ENCODE results near the gene TMEM30B.

TMEM30B gene

DNA sequence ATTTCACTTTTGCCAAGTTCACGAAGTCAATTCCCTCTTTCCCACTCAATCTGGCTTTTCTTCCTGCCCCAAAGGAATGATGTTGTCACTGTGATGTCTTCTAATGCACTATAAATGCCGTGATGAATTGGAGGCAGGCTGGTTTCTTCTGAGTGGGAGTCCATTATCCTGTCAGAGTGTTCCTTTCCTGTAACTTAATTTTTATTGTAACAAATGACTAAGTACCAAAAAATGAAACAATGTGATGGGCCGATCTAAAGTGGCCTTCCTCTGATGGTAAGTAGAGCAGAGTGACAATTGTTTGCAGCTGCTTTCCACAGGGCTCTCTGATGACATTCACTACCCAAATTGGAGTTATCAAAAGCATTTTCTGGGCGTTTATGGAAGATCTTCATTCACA, 22.2 kb downstream of the TMEM30B start:
- Histone ChIP-seq H3K27ac (peak overlapping the region in 1 of 2 donors; percentile 21), H3K4me3 (no peak overlapping the region)
- TF ChIP-seq, protein P1, sequence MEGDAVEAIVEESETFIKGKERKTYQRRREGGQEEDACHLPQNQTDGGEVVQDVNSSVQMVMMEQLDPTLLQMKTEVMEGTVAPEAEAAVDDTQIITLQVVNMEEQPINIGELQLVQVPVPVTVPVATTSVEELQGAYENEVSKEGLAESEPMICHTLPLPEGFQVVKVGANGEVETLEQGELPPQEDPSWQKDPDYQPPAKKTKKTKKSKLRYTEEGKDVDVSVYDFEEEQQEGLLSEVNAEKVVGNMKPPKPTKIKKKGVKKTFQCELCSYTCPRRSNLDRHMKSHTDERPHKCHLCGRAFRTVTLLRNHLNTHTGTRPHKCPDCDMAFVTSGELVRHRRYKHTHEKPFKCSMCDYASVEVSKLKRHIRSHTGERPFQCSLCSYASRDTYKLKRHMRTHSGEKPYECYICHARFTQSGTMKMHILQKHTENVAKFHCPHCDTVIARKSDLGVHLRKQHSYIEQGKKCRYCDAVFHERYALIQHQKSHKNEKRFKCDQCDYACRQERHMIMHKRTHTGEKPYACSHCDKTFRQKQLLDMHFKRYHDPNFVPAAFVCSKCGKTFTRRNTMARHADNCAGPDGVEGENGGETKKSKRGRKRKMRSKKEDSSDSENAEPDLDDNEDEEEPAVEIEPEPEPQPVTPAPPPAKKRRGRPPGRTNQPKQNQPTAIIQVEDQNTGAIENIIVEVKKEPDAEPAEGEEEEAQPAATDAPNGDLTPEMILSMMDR (IDR thresholded peaks at IDR 0.05), result no peak
- DNase-seq (ENCODE audit: low spot score), result no peak

GRCh38 chr14:61257469-61258057, 23.6 kb downstream of the TMEM30B start:
- TF ChIP-seq, protein P1 (IDR thresholded peaks at IDR 0.05), result no peak
- no peak for DNase-seq (ENCODE audit: low spot score)
- H3K27ac ChIP-seq, result no peak overlapping the region
- no peak overlapping the region for H3K4me3 ChIP-seq

DNA sequence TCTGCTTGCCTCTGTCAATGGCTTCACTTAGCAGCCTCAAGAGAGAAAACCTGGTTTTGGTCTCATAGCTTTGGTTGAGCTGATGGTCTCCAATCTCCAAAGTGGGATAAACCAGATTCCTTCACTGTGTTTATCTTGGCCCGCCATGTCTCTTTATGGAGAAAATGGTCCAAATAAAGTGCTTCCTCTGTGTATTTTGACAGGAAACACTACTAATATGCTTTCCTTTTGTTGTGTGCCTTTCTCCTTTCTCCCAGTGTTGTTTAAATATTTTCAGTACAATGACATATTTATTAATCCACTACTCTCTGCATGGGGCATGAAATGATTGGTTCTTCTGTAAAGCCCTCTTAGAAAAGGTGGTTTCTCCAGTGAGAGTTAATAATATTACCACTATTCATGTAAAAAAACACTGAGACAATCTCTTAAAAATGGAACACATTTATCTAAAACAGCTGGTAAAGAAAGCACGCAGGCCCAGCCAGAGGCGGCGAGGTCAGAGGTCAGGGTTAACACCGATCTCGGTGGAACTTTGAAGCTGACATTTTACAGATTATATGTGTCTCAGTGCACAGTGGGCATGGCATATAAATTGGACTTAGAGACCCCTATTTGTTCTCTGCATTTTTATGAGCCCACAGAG, 24.2 kb downstream of the TMEM30B start:
- TF ChIP-seq, protein P1 (IDR thresholded peaks at IDR 0.05), result no peak
- DNase-seq (ENCODE audit: low spot score), result no peak
- H3K27ac ChIP-seq, result no peak overlapping the region
- no peak overlapping the region for H3K4me3 ChIP-seq

GRCh38 chr14:61255968-61256367, 25.2 kb downstream of the TMEM30B start:
- TF ChIP-seq, protein P1 (IDR thresholded peaks at IDR 0.05), result no peak
- Histone ChIP-seq H3K4me3 (no peak overlapping the region), H3K27ac (no peak overlapping the region)
- DNase-seq (ENCODE audit: low spot score), result no peak

DNA sequence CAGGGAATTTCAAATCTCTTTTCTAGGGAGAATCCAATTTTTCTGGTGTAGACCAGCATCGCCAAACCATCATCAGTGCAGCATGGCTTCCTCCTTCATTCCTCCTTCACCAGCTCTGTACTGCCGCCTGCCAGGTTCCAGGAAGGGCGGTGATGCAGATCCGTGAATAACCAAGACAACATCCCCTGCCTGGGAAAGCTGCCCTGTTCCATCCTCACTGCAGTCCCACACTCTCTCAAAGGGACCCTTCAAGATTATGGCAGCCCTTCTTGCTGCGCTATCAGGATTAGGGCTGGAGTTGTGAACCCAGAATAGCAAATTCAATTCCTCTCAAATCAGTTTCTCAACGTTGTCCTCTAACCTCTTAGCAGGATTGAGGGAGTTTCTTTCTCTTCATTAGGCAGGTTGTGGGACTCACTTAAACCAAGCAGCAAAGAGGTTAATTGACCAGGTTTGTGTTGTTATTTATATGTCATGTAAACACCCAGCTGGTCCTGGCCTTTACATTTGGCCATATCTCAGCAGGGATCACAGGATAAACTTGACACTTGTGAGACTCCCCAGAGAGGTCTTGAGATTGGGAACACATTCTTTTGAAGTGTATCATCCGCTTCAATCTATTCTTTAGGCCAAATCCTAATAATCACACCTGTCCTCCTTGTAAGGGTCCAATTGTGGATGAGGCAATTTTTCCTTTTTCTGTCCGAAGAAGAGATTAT, 26.2 kb downstream of the TMEM30B start:
- DNase-seq (ENCODE audit: low spot score), result no peak
- TF ChIP-seq, protein P1 (IDR thresholded peaks at IDR 0.05), result no peak
- H3K27ac ChIP-seq, result no peak overlapping the region

DNA sequence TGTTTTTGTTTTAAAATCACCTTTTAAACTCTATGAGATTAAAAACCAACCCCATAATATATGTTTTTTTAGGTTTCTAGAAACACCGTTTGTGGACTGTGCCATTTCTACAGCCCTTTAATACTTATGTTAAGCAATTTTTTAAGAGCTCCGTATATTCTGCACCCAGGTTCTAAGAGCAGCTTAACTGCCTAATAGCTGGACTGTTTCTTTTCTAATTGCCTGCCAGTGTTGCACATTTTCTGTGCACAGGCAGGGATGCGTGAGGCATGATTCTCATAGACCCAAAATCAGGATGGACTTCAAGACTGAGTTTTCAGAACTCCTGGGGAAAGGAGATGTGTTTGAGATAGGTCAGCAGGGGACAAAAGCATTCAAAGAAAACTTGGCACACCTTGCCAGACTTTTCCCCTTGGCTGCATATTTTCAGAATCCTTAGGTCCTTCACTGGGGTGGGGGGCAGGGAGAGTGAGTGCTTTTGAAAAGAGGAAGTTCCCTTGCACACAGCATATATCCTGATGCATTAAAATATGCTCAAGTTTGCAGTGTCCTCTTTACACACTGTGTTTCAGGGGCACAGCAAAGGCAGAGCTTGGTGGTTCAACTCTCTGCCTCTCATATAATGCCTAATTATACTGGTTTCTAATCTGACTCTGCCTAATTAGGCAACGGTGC, 27.9 kb downstream of the TMEM30B start:
- Histone ChIP-seq H3K4me3 (no peak overlapping the region), H3K27ac (no peak overlapping the region)
- no peak for DNase-seq (ENCODE audit: low spot score)
- TF ChIP-seq, protein P1 (IDR thresholded peaks at IDR 0.05), result no peak

More for the DNA sequence above, 26.2 kb downstream of the TMEM30B start:
- no peak overlapping the region for H3K4me3 ChIP-seq

All from coronary artery (tissue), 2 donors.